ENCODE results near the gene ZNF282.

ZNF282 gene

DNA sequence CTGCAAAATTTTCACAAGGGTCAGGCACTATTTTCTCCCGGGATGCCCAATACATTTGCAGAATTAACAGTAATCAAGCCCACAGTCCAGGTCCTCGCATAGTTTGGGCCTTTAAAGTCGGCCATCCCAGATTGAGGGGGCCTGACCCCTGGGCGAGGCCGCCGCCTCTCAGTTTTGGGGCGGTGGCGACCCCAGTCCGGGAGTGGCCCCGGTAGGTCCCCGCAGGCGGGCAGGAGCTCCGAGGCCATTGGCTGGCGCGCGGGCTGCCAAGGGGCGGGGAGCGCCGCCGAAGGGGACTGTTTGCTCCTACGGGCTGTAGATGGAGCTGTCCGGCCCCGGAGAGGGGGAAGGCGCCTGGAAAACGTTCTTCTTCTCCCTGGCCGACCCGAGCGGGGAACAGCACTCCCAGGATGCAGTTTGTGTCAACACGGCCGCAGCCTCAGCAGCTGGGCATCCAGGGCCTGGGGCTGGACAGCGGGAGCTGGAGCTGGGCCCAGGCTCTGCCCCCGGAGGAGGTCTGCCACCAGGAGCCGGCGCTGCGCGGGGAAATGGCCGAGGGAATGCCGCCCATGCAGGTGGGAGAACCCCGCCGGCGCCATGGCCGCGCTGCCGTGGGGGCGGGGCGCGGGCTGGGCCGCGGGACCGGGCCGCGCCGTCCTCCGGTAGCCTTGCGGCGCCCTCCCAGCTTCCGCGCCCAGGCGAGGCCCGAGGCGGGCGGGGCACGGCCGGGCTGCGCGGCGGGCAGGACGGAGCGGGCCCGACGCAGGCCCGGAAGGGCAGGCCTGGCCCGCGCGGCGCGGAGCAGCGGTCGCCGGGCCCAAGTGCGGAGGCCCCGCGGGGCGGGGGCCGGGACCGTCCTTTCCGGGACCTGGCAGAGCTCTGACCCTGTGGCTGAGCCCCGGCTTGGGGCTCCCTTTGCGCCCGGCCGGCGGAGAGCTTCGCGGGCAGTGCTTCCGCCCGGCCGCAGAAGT is at the start of gene ZNF282:
Gene ZNF282 (plus strand): TSS at position 367 of the 971 bp plus-strand sequence. CDS start 44 bp downstream, at position 411.
- peak; percentile 46 to 64 for DNase-seq

DNA sequence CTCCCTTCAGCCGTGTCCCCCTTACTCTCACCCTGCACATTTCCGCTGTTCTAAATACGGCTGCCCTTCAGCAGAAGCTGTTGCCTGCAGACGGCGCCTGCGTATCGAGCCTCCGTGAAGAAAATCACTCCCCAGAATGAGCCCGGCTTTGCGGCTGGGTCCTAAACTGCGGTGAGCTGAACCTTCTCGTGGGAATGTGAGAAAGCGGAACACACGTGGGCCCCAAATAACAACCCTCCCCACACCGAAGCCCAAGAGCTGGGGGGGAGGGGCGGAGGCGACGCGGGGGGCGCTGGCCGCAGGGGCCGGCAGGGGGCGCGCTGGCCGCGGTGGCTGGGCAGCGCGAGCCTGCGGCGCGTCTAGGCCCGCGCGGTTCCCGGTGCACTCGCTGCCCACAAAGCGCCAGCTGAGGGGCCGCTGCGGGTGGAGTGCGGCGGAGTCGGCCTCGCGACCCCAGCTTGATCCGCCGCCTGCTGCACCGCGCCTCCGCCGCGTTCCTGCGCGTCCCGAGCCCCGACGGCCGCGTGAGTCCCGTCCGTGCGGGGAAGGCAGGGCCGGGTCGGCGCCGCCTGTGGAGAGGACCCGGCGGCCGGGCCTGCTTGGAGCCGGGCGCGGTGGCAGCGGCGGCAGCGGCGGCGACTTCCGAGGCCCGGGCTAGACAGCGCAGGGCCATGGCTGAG is 48.1 kb upstream of the ZNF282 start, which contains the start of gene ZNF398:
Gene ZNF398 (plus strand): TSS at position 382 of the 680 bp plus-strand sequence. CDS start 290 bp downstream, at position 672.
- DNase-seq, result peak; percentile 70 to 90

DNA sequence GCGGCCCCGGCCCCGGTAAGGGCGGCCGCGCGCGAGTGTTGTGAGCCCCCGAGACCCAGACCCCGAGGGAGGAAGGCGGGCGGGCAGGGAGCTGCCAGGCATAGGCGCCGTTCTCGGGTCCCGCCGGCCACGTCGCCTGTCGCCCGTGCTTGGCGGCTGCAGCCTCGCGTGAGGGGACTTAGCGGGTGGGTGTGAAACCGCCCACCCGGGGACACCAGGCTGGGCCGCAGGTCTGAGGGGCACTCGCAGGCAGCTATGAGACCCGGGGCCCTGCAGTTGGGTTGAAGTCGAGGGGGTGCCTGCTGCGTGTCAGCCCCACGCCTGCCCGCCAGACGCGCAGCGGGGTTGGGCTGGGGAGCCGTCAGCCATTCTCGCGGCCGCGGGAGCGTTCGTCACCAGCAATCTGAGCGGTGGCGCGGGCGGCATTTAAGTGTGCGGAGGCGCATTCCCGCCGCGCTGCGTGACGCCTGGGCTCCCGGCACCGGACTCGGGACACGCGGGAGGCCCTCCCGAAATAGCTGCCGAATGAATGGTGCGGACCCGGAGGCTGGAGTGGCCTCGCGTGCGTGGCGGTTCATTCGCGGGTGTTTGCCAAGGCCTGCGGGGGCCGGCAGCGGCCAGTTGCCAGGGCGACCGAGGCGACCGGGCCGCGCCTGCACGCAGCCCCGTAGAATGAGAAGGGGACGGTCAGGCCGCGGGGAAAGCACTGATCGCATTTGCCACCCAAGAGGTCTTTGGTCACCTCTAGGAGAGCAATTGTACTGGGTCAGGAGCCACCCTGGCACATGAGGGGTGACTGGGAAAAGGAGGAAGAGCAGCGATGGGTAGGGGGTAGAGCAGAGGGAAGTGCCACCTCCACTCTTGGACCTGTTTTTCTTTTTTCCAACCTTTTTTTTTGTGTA is 47.3 kb upstream of the ZNF282 start:
- DNase-seq, result peak; percentile 18 to 74

DNA sequence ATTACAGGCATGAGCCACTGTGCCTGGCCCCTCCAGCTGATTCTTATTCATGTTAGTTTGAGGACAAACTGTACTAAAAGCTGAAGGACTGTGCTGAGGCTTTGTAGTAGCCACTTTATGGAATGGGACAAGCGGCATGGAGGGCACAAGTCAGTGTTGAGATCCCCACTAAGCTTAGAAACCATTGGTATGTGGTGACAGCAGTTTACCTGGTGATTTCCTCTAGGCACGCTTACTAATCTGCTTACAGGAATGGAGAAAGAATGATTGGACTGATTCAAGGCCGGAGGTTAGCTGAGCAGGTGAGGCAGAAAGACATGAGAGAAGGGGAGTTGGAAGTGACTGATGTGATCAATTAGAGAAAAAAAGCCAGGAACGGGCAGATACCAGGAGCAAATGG is 44.4 kb upstream of the ZNF282 start:
- DNase-seq, result no peak

DNA sequence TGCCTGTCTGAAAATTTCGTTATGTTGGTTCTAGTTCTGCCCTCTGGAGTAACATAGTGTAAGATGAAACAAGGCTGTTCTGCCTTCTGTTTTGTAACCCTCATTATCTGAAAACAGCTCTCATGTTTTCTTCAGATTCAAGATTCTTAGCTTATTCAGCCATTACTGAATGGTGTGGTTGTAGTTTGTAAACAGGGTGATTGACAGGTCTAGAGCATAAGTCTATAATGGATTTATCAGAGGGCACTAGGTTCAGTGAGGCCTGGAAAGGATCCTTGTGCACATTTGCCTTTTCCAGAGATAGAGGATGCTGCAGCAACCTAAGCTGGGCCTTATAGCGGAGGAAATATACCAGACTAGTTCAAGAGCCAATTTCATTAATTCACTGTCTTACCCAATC is 42.0 kb upstream of the ZNF282 start:
- no peak for DNase-seq

DNA sequence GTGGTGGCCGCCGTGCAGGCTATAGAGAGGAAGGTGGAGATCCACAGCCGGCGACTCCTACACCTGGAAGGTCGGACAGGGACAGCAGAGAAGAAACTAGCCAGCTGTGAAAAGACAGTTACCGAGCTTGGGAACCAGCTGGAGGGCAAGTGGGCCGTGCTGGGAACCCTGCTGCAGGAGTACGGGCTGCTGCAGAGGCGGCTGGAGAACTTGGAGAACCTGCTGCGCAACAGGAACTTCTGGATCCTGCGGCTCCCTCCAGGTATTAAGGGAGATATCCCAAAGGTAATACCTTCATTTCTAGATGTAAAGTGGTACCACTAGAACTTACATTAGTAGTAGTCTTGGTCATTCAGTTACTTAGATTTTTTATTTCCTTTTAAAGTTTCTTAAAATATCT is 41.3 kb upstream of the ZNF282 start:
- DNase-seq, result no peak

DNA sequence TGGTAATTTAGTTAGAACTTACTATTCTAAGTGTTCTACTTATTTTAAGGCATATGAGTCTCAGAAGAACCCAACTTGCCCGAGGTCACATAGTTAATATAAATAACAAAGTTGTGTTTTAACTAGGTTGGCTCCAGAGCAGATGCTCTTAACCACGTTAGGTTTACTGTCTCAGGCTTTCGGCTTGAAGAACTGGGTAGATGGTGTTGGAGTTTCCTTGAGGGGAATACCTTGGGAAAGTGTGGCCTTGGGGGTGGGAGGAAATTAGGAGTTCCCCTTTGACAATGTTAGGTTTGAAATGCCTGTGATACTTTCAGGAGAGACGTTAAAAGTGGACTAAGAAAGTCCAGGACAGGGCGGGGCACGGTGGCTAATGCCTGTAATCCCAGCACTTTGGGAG is 38.4 kb upstream of the ZNF282 start:
- no peak for DNase-seq

DNA sequence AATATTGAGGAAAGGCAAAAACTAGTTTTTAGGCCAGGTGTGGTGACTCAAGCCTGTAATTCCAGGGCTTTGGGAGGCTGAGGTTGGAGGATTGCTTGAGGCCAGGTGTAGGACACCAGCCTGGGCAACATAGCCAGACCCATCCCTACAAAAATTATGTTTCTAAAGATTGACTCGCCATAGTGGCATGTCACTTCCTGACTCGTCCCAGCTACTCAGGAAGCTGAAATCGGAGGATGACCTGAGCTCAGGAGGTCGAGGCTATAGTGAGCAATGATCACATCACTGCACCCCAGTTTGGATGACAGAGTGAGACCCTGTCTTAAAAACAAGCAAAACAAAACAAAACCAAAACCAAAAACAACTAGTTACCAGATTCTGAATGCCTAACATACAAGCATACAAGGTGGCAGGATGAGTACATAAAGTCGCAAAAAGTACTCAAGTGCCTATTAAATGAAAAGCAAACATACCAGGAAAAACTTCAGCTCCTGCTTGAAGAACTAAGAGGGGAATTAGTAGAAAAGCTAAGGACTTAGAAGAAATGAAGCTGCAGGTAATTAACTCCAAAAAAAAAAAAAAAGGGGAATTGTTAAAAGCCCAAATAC is 34.0 kb upstream of the ZNF282 start:
- no peak for DNase-seq

DNA sequence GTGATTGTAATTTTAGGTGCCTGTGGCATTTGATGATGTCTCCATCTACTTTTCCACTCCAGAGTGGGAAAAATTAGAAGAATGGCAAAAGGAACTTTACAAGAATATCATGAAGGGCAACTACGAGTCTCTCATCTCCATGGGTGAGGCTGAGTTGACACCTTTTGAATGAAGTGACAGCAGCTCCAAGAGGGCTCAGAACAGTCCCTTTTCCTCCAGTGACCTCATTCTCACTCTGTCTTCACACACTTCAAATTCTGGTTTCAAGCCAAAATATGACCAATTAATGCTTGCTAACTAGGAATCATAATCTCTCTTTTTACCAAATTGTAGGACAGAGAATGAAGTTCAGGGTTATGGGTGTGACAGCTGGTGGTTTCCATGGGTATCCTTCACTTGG is 29.2 kb upstream of the ZNF282 start:
- DNase-seq, result no peak

DNA sequence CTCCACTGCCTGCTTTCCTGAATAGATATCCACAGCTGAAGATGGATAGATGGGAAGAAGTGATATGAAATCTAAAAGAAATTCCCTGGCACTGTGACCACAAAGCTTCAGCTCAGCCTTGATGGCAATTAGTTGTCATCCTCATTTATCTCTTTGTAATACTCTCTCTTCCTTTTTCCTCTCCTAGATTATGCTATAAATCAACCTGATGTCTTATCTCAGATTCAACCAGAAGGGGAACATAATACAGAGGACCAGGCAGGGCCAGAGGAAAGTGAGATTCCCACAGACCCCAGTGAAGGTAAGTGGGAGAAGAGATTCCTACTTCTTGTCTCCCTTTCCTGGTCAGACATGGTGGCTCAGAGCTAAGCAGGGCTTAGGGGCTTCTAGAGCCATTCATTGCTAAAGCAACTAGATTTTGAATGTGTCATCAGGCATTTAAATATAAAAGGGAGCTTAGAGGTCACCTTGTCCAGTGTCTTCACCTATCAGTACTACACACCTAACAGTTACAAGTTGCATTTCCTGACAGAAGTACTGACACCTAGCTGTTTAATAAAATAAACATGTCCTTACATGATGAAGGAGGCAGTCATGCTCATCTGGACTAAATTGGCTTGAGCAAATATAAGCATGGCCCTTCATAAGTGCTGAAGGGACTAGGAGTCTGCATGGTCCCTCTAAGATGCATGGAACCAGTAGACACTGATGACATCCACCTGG is 28.6 kb upstream of the ZNF282 start:
- no peak for DNase-seq

DNA sequence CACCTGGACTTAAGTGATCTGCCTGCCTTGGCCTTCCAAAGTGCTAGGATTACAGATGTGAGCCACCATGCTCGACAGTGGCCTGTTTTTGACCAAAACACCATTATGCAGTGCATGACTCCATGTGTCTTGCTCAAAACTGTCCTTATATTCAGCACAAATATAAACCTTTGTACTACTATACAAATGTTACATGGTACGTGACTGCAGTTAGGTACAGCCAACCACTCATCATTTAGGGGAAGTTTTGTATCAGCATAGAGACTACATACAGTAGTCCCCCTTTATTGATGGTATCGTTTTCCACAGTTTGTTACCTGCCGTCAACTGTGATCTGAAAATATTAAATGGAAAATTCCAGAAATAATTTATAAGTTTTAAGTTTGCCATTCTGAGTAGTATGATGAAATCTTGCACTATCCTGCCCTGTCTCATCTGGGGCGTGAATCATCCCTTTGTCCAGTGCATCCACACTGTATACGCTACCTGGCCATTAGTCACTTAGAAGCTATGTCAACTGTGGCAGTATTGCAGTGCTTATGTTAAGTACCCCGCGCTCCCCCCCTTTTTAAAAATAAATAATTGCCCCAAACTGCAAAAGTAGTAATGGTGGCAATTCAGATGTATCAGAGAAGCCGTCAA is 23.3 kb upstream of the ZNF282 start:
- no peak for DNase-seq

DNA sequence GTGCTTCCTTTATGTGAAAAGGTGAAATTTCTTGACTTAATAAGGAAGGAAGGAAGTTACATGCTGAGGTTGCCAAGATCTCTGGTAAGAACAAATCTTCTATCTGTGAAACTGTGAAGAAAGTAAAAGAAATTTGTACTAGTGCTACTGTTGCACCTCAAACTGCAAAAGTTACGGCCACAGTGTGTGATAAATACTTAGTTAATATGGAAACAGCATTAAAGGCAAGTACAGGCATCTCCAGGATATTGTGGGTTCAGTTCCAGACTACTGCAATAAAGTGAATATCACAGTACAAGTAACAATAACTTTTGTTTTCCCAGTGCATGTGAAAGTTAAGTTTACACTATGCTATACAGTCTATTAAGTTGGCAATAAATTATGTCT is 22.8 kb upstream of the ZNF282 start:
- DNase-seq, result no peak

DNA sequence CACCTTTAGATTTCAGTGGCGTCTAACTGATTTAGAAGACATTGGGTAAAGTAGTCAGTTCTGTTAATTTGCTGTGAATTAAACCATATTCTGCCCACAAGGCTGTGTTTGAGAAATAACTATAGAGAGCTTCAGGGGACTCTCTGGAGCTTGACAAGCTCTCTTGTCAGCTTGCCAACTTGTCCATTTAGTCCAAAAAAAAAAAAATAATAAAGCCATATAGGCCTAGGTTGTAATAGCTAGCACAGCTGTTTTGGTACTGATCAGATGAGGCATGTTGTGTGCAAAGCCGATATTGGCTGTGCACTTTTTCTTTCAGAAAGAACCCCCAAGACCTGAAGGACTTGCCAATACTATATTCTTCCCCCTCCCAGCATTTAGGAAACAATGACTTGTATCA is 20.2 kb upstream of the ZNF282 start:
- no peak for DNase-seq

DNA sequence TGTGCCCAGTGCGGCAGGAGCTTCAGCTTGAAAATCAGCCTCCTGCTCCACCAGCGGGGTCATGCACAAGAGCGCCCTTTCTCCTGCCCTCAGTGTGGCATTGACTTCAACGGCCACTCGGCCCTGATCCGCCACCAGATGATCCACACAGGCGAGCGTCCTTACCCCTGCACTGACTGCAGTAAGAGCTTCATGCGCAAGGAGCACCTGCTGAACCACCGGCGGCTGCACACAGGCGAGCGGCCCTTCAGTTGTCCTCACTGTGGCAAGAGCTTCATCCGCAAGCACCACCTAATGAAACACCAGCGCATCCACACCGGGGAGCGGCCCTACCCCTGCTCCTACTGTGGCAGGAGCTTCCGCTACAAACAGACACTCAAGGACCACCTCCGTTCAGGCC is 16.1 kb upstream of the ZNF282 start:
- no peak for DNase-seq

DNA sequence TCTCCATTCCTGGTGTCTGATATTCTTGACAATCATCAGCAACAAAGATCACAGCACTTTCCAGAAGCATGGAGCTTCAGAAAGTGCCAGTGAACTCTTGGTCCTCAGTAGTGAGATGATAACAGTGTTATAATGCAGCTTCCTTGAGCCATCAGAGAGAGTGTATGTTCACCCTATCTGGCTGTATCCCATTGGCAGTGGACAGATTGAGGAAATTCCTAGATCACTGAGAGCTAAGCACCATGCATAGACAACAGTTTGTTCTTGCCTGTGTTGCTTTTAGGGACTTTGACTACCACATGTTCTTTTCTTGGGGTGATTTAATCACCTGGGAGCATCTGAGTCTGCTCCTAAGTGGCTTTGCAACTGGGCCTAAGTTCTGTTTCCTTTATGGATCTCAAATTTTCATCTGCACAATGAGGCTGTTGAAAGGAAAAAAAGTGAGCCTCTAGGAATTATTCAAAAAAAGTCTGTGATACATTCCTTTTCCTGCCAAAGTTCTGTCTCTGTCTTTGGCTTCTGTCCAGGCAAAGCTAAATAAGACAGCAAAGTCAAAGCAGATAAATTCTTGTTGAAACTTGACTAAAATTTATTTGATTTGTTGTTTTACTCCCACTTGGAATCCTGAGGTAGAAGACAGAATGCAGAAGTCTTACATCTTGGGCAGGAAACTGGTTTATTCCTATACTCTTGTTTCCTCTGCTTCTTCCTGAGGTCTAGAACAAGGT is 14.5 kb upstream of the ZNF282 start:
- DNase-seq, result no peak

DNA sequence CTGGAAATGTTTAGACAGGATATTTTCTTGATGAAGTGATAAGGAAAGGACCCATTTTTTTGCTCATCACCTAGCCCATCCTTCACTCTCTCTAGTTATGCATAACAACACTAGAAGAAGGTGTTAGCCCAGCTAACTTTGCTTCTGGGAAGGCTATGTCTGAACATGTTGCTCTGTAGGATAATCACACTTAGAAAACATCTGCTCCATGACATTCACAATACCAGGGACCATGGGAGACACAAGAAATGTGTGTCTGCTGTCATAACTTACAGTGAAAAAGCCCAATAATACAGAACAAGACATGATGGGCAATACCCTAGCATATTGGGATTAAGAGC is 13.9 kb upstream of the ZNF282 start:
- DNase-seq, result no peak

DNA sequence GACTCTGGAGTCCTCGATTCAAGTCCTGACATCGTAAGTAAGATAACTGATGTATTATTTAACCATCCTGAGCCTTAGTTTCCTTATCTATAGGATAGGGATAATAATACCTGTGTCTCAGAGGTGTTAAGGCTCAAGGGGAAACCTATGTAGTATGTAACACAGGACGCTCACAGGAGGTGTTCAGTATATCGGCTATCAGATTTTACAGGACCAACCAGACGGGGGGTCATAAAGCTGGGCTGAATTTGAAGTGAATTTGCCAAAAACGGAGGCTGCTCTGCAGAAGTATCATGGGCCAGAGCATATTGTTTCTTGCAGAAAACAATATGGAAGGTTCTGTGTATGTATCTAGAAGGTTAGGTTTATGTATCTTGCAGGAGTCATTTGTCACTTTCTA is 11.1 kb upstream of the ZNF282 start:
- DNase-seq, result no peak

DNA sequence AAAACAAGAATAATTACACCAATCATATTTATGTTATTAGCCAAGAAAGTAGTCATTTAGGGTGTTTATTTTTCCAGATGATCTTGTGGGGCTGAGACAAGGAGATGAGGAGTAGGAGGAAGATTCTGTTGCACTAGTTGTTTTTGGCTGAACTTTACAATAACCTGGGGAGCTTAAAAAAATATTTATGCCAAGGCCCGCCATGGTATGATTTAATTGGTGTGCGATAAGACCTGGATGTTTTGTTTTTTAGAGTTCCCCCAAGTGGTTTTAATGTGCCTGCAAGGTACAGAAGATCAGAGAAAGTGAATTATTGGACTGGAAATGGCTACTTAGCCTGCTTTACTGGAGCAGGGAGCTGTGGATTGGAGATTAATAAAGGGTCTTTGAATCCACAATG is 7.1 kb upstream of the ZNF282 start:
- no peak for DNase-seq

DNA sequence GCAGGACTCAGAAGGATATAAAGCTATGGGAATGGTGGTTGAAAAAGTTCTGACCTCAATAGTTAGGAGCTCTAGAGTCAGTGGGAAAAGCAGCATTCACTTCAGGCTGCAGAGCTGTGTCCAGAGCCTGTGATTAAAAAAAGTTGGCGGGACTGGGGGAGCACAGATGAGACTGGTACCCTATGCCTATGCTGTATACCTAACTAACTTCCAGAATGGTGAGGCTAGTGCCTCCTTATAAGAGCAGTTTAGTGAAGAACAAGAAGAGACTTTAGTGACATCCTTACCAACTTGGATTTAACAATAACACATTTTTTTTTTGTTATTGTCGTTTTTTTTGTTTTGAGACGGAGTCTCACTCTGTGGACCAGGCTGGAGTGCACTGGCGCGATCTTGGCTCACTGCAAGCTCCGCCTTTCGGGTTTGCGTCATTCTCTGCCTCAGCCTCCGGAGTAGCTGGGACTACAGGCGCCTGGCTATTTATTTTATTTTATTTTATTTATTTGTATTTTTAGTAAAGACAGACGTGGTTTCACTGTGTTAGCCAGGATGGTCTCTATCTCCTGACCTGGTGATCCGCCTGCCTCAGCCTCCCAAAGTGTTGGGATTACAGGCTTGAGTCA is 6.6 kb upstream of the ZNF282 start:
- no peak for DNase-seq

DNA sequence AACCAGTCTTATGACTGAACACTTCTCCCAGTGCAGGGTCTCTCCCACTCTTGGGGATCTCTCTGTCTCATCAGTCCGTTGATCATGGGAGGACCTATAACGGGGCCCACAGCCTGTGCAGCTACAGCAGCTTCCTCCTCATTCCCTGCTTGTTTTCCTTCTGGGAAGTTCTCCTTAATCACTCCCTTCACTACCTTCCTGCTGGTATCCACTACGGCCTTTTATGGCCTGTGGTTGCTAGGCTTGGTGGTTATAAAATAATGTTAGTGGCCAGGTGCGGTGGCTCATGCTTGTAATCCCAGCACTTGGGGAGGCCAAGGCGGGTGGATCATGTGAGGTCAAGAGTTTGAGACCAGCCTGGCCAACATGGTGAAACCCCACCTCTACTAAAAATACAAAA is 3.5 kb upstream of the ZNF282 start:
- DNase-seq, result no peak

Data from bone marrow (tissue), 2 donors.